HG02981 (cell line): ENCODE results near the gene HOXB7.

Source experiments
- ATAC-seq: cut with Tn5 transposase; IDR thresholded peaks from one replicate; pipeline ENCODE4 v1.9.1; 2021; ENCODE audit warnings: mild to moderate bottlenecking, moderate library complexity; ENCODE audit not compliant: unreplicated experiment

HOXB7 gene

GRCh38 chr17:48611681-48612455 lies 1.1 kb upstream of the HOXB7 start:
- ATAC-seq: no peak

- no peak for ATAC-seq
Measured at GRCh38 chr17:48611213-48611612, 396 bp upstream of the HOXB7 start.

DNA sequence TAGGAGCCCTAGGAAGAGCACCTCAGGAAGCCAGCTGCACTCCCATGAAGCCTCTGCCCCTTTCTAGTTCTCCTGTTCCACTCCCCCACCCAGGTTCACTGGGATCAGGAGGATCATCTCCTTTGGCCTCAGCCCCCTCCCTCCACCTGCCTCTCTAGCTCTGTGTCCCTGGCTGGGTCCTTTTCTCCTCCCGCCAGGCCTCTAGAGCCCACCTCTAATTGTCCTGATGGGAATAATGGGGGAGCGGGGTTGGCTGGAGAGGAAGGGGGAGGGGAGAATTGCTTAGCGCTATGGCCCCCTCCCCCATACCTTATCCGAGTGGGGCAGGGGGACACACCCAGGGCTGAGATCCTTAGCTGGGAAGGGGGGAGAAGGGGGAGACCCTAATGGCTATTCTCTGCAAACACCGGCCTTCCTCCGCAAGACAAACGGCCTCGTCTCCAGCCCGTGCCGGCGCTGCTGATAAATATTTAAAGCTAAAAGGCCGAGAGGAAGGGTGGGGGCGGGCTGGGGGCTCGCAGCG lies 997 bp downstream of the HOXB7 start:
- ATAC-seq: no peak

DNA sequence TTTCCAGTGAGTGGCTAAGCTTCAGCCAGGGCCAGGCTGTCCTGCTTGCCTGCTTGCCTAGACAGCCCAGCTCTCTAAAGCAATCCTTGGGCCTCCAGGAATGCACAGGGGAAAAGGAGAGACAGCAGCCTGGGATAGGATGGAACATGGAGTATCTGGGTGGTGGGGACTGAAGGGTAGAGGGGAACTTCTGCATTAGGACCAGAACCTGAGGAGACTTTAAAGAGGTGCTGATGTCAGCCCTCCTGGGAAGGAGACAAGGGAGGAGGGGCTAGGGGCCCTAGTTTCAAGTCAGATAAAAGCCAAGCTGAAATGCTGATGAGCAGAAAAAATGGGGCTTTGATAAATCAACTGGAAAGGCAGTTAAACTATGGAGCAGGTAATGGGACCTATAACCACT lies 1.8 kb downstream of the HOXB7 start:
- ATAC-seq: no peak

- ATAC-seq: no peak
Measured at GRCh38 chr17:48608494-48608834, 2.4 kb downstream of the HOXB7 start.

DNA sequence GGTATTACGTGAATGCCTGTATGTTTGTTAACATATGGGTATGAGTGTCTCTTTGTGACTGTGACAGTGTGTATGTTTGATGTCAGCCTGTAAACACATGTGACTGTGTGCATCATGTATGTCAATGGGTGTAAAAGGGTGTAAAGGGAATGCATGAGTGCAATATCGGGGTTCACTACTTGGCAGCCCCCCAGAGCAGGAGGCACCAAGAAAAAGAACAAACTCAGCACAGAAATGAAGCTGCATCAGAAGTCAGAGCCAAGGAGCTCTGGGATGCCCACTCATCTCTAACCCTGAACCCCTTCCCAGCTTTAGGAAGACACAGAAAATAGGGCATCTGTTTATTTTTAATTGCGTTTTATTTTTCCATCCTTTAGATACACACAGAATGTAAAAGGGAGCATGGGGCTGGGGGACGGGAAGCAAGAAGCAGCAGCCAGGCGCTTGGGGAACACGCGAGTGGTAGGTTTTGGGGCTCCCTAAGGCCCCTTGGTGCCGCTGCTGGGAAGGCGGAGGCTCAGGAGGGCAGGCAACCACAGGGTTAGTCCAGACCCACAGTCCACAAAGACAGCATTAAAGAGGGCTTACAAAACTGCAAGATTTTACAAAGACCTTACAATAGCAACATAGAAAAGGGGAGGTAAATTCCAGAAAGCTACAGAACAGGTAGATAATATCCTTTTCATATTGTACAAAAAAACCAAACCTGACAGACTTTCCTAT lies 3.8 kb downstream of the HOXB7 start:
- ATAC-seq: no peak

DNA sequence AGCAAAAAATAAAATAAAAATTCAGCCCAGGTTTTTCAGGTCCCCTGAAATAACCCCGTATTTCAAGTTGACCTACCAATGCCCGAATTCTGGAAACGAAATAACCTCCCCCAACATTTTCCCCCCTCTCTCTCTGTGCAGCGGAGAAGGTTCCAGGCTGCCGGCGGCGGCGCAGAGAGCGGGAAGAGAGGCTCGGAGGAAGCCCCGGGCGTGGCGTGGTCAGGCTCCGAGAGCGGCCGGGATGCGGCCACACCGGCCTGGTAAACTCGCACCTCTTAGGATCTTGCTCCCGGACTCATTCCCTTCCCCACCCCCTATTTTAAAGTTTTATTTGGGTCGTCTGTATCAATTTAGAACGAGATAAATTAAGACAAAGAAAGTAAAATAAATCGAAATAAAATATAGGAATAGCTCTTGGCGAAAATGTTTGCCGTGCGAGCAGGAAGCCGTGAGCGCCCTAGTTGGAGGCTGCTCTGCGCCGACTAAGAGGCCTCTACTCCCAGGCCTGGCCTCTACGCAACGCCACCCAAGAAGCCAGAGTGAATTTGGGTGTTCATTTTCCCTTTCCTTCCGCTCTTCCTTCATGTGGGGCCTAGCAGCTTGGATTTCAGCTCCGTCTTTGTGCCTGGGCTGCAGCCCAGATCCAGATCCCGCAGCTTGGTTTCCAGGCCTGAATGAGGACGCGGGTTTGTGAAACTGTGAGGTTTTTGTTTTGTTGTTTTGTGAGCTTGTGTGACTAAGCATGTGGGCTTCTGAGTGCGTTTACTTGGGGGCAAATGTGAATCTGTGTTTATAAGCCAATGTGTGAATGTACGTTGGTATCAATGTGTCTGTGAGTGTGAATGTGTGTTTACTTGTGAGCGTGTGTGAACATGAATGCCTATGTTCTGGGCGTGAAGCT lies 4.6 kb downstream of the HOXB7 start:
- no peak for ATAC-seq

DNA sequence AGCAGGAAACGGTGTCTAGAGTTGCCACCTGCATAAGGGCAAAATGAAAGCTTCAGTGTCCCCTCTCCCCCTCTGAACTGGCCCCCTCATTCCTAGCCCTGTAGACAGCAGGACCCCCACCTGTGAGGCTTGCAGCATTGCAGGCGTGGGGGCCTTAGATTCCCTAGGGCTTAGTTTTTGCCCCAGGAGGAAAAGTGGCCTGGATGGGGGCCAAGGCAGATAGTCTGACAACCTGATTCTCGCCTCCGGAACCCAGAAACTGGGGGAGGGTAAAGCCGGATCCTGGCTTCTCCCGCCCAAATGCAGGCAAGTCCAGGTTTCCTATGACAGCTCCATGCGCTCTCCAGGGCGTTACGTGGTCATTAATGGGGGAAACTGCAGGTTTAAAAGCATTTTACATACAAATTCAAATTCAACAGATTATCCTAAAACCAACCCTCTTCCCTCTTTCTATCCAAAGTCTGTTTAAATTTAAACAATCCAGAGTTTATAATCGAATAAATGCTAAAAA lies 5.4 kb downstream of the HOXB7 start:
- no peak for ATAC-seq

DNA sequence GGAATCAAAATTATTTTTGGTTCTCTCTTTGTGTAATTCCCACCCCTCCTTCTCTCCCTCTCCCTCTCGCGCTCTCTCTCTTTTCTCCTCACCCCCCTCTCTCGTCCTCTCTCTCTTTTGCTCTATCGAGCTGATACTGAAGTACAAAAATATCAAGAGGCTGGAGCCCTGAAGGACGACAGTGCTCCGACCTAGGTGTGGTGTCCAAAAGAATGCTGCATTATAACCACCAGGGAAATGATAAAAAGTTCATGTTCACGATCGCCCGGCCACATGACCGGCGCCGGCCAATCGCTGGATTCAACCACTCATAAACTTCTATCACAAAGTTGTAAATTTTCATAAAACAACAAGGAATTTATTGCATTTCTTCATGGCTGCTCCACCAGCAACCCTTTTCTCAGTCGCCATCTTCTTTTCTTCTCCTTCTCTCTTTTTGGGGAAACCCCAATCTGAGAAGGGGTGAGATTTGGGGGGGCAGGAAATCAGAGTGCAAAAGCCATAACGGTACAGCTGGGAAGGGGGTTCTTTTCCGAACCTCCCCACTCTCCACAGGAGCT lies 6.0 kb downstream of the HOXB7 start, which contains the start of gene HOXB6:
TSS of gene HOXB6 (minus strand) at position 217 of the 560 bp plus-strand sequence. CDS start 6,836 bp downstream, outside the sequence.
- no peak for ATAC-seq

DNA sequence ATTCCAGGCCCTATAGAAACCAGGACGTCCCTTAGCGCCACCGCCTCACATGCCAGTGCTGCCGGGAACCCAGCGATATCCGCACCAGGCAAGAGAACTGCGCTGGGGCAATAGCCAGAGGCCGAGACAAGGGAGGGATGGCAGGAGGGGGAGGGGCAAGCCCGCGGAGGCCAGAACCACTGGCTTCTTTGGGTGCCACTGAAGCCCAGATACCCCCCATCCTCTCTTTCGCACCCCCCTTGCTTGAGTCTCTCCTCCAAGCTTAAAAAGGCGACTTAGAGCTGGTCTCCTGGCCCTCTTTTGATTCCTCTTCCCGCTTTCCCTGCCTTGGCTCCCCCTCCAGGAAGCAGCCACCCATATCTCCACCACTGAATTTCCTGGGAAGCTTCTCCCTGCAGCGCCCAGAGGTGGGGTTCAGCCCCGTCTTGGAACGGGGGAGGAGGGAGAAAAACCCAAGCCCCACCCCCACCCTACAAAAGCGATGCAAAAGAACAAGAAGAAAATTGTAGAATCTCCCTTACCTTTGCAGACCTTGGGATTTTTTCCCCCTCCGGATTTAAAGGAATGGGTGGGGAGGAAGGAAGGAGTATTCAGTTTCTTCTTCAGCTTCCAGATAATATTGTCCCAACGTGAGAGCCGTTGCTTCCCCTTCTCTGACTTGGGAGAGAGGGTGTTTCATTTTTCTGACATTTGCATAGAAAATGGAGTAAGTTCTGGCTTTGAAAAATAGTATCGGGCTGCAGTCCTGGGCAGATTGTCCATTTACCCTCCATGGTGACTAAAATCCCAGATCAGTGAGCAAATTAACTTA lies 6.7 kb downstream of the HOXB7 start:
- ATAC-seq: no peak

- ATAC-seq: no peak
Measured at GRCh38 chr17:48601539-48602425, 9.0 kb downstream of the HOXB7 start.

GRCh38 chr17:48601207-48601538 lies 9.6 kb downstream of the HOXB7 start:
- no peak for ATAC-seq

DNA sequence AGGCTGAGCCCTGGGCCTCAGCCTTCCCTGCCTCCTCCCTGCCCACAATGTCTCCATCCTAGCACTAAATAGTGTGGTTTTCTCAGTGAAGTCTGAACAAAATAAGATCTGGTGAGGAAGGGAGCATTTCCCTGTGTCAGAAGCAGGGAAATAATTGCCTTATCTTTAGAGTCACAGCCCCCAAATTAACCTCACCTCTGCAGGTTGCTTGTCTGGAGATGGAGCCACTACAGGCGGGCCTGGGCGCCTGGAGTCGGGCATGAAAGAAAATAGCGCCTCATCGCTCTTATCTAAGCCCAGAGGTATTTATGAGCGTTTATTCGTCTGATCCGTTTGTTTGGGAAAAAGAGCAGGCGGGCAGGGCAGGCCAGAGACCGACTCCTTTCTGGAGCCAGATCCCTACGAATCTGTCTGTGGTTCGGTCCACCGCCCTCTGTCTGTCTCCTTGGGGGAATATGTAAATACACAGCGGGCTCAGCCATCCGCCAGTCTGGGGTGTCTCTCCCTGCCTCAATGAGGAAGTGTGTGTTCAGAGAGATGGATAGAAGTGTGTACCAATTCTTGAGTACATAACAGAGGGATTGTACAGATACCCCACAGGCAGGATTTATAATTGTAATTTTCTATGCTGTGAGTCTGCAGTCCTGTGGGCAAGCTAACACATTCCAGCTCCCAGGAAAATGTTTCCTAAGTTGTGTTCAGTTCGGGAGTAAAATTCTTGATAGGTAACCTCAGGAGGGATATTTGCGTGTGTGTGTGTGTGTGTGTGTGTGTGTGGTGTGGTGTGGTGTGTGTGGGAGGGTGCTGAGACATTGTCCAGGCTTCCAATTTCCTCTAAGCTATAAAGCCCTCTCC lies 10.3 kb downstream of the HOXB7 start:
- no peak for ATAC-seq

DNA sequence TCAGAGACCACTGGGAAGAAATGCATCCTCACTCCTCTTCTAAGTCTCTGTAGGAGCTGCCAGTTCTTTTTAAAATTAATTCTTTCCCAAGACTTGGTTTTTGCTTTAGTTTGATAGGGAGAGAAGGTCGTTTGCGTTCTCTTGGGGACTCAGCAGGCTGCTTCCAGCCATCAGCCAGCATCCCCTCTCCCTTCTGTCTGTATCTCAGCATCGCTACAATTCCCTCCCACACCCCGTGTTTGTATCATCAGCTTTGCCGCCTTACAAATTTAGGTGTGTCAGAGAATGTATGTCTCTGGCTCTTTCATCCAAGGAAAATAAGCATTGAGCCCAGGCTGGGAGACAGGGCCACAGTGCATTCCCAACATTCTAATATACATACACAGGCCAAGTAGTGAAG lies 11.5 kb downstream of the HOXB7 start:
- ATAC-seq: no peak

- ATAC-seq: no peak
Measured at GRCh38 chr17:48598736-48599135, 12.1 kb downstream of the HOXB7 start.

DNA sequence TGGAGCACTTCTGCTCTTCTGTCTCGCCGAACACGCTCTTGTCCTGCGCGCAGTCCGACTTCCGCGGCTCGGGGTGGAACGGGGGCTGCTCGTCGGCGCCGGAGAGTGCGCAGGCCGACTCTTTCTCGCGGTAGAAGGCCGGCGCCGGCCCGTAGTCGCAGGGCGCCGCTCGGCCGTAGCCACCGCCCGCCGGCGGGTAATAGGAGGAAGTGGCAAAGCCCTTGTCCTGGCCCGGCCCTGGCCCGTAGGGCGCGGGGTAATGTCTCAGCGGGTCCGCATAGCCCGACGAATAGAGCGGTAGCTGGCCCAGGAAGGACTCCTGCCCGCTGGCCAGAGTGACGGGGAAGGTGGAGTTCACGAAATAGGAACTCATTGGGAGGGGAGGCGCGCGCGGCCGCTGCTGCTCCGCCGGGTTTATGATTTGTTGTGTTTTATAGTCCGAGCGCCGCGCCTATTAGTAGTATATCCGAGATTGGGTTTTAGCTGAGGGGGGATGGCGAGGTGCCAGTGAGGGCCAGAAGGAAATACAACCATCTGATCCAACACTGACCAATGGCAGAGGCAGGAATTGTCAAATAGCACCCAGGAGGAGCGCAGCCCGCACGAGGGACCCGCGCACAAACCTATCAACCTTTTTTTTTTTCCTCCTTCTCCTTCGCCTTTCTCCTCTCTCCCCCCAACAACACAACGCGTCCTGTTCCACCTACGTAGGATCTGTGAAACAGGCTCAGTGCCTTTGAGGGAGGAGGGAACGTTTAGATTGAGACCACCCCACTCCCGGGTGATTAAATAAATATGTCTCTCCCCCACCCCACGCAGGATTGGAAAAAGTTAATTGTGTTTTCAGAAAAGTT lies 12.8 kb downstream of the HOXB7 start:
- ATAC-seq: no peak

GRCh38 chr17:48597528-48597777 lies 13.4 kb downstream of the HOXB7 start:
- no peak for ATAC-seq
